IMR-90 (cell line): Measurements from ENCODE around the gene ADAMTS19. TPM values are rescaled to one million over a fixed set of nuclear protein-coding genes. Genes with fewer than 3 reads are reported as not detected.

Experiments used
- ATAC-seq: fragments of 200-7000 bp; cut with Tn5 transposase; 2 replicates; pipeline ENCODE4 v1.9.1; 2020; ENCODE audit warnings: low read depth, mild to moderate bottlenecking, moderate library complexity
- BruUV-seq: library from RNA; stranded (reverse); fragments of 400-500 nt; replicated peaks from 2 replicates; lab custom pipeline; 2021; lab: Mats Ljungman, UMichigan
- CTCF ChIA-PET: fragments of 300-600 bp; formaldehyde crosslinking; extraction: SDS; loops from one replicate; lab custom pipeline; 2021; ENCODE audit warnings: antibody characterized with exemption; lab: Yijun Ruan, JAX
- POLR2A ChIA-PET: fragments of 300-600 bp; sonication (Branson Sonifier 250); formaldehyde crosslinking; loops from one replicate; lab custom pipeline; 2022; ENCODE audit warnings: antibody characterized with exemption; ENCODE audit not compliant: unreplicated experiment; lab: Charles Lee
- DNase-seq: peaks from one replicate; pipeline ENCODE4 v3.0.0; 2013
- H2AFZ ChIP-seq: replicated peaks from 2 replicates; pipeline ENCODE3; 2013; ENCODE audit warnings: low read length, mild to moderate bottlenecking; ENCODE audit not compliant: poor library complexity
- H2AK5ac ChIP-seq: 2 replicates; pipeline ENCODE4 v1.6.1; 2013; ENCODE audit warnings: low read depth, low read length, inconsistent platforms
- H2AK9ac ChIP-seq: replicated peaks from 2 replicates; pipeline ENCODE3; 2013; ENCODE audit warnings: mild to moderate bottlenecking, low read depth, low read length, moderate library complexity; ENCODE audit not compliant: poor library complexity
- H2BK120ac ChIP-seq: 2 replicates; pipeline ENCODE4 v1.6.1; 2013; ENCODE audit warnings: low read depth, low read length, inconsistent platforms
- H2BK15ac ChIP-seq: 3 replicates; pipeline ENCODE4 v1.6.1; 2013; ENCODE audit warnings: low read depth, low read length, inconsistent platforms
- H2BK20ac ChIP-seq: 2 replicates; pipeline ENCODE4 v1.6.1; 2013; ENCODE audit warnings: low read depth, mild to moderate bottlenecking, inconsistent platforms, low read length, moderate library complexity
- H2BK5ac ChIP-seq: 2 replicates; pipeline ENCODE4 v1.6.1; 2013; ENCODE audit warnings: mild to moderate bottlenecking, low read depth, low read length, inconsistent platforms; ENCODE audit not compliant: poor library complexity, severe bottlenecking
- H3K14ac ChIP-seq: replicated peaks from 2 replicates; pipeline ENCODE4 v1.6.1; 2013; ENCODE audit warnings: low read depth, low read length, inconsistent platforms
- H3K18ac ChIP-seq: 2 replicates; pipeline ENCODE4 v1.6.1; 2013; ENCODE audit warnings: low read depth, low read length, control low read depth
- H3K23ac ChIP-seq: 2 replicates; pipeline ENCODE4 v1.6.1; 2013; ENCODE audit warnings: low read depth, low read length, inconsistent platforms
- H3K27ac ChIP-seq: 2 replicates; pipeline ENCODE4 v1.5.1; 2013; ENCODE audit warnings: mild to moderate bottlenecking, control low read depth, low read length; ENCODE audit not compliant: insufficient read depth
- H3K27me3 ChIP-seq: 2 replicates; pipeline ENCODE4 v1.6.1; 2013; ENCODE audit warnings: low read length; ENCODE audit not compliant: control insufficient read depth, insufficient read depth
- H3K36me3 ChIP-seq: 2 replicates; pipeline ENCODE4 v1.6.1; 2013; ENCODE audit warnings: low read length, mixed read lengths; ENCODE audit not compliant: control insufficient read depth, insufficient read depth
- H3K4ac ChIP-seq: 2 replicates; pipeline ENCODE4 v1.6.1; 2013; ENCODE audit warnings: low read depth, low read length, inconsistent platforms
- H3K4me1 ChIP-seq: 2 replicates; pipeline ENCODE4 v1.6.1; 2013; ENCODE audit warnings: low read length, mixed read lengths; ENCODE audit not compliant: control insufficient read depth, insufficient read depth
- H3K4me2 ChIP-seq: 2 replicates; pipeline ENCODE4 v1.6.1; 2013; ENCODE audit warnings: low read depth, mild to moderate bottlenecking, control low read depth, low read length, moderate library complexity
- H3K4me3 ChIP-seq: 2 replicates; pipeline ENCODE4 v1.5.1; 2013; ENCODE audit warnings: low read depth, mild to moderate bottlenecking, control low read depth, low read length, moderate library complexity; ENCODE audit not compliant: insufficient read depth
- H3K56ac ChIP-seq: 2 replicates; pipeline ENCODE4 v1.6.1; 2013; ENCODE audit warnings: low read length, inconsistent platforms; ENCODE audit not compliant: insufficient read depth; ENCODE audit errors: extremely low read depth
- H3K79me1 ChIP-seq, 2 experiments: 2 replicates each; pipeline ENCODE4 v1.6.1; 2013; ENCODE audit warnings: low read length in 2 of 2, inconsistent platforms in 1 of 2, low read depth in 1 of 2
- H3K9ac ChIP-seq: 2 replicates; pipeline ENCODE4 v1.6.1; 2013; ENCODE audit warnings: low read depth, low read length, control low read depth
- H3K9me1 ChIP-seq: 2 replicates; pipeline ENCODE4 v1.6.1; 2013; ENCODE audit warnings: low read length, inconsistent platforms; ENCODE audit not compliant: insufficient read depth
- H3K9me3 ChIP-seq: 2 replicates; pipeline ENCODE4 v1.6.1; 2013; ENCODE audit warnings: low read length; ENCODE audit not compliant: control insufficient read depth, insufficient read depth
- H4K20me1 ChIP-seq: 2 replicates; pipeline ENCODE4 v1.6.1; 2013; ENCODE audit warnings: low read length, inconsistent platforms; ENCODE audit not compliant: insufficient read depth
- H4K5ac ChIP-seq: 2 replicates; pipeline ENCODE4 v1.6.1; 2013; ENCODE audit warnings: mild to moderate bottlenecking, low read depth, low read length, control low read depth
- H4K8ac ChIP-seq, 2 experiments: 2 replicates each; pipeline ENCODE4 v1.6.1; 2013; ENCODE audit warnings: low read depth in 2 of 2, low read length in 2 of 2, control low read depth in 1 of 2, inconsistent platforms in 1 of 2
- H4K91ac ChIP-seq: 2 replicates; pipeline ENCODE4 v1.6.1; 2013; ENCODE audit warnings: low read depth, low read length, inconsistent platforms; ENCODE audit not compliant: insufficient read depth
- CHD1 ChIP-seq: IDR thresholded peaks from 2 replicates; pipeline ENCODE4 v1.6.1; 2012; ENCODE audit warnings: low read depth, low read length, improper control_type of control experiment
- POLR2A ChIP-seq: IDR thresholded peaks from 2 replicates; pipeline ENCODE4 v1.6.1; 2012; ENCODE audit warnings: mild to moderate bottlenecking, low read depth, low read length
- WGBS, 2 experiments: methylation state at CpG; one replicate each; pipeline versions ENCODE4 v1.1.5 to v1.1.7; 2013; ENCODE audit warnings: missing lambda C conversion rate in 2 of 2; ENCODE audit not compliant: insufficient read length in 1 of 2; ENCODE audit errors: extremely low coverage in 2 of 2; 5-methylcytosine and 5-hydroxymethylcytosine counted together
- dilution Hi-C: fragments of 300-500 bp; cut with HindIII; formaldehyde crosslinking; loops from one replicate; pipeline ENCODE4 v1.14.3; 2018; ENCODE audit warnings: low sequenced_read_pairs; ENCODE audit not compliant: unreplicated experiment
- in situ Hi-C: fragments of 300-500 bp; cut with MboI; formaldehyde crosslinking; loops from 3 replicates; pipeline ENCODE4 v1.14.3; 2019; ENCODE audit warnings: low sequenced_read_pairs, inconsistent platforms, mixed read lengths
- intact Hi-C: fragments of 100-400 bp; cut with micrococcal nuclease; formaldehyde crosslinking; loops from 2 replicates; pipeline ENCODE4 v1.10.0; 2022
- polyA plus RNA-seq, 3 experiments: library from polyadenylated mRNA; depleted of rRNA; stranded (reverse); fragments of >200 nt; gene quantifications; 2 replicates each; pipeline ENCODE4 v1.2.3, GENCODE V29; 2012; ENCODE audit warnings: low replicate concordance in 1 of 3
- total RNA-seq: library from RNA; depleted of rRNA; stranded (reverse); fragments of >200 nt; gene quantifications from 2 replicates; pipeline ENCODE4 v1.2.3, GENCODE V29; 2012

ADAMTS19 gene
- total and polyA plus RNA-seq, 2 of the 4 experiments (the other 2 are of a cell fraction), result under 0.01 to 0.17 TPM

DNA sequence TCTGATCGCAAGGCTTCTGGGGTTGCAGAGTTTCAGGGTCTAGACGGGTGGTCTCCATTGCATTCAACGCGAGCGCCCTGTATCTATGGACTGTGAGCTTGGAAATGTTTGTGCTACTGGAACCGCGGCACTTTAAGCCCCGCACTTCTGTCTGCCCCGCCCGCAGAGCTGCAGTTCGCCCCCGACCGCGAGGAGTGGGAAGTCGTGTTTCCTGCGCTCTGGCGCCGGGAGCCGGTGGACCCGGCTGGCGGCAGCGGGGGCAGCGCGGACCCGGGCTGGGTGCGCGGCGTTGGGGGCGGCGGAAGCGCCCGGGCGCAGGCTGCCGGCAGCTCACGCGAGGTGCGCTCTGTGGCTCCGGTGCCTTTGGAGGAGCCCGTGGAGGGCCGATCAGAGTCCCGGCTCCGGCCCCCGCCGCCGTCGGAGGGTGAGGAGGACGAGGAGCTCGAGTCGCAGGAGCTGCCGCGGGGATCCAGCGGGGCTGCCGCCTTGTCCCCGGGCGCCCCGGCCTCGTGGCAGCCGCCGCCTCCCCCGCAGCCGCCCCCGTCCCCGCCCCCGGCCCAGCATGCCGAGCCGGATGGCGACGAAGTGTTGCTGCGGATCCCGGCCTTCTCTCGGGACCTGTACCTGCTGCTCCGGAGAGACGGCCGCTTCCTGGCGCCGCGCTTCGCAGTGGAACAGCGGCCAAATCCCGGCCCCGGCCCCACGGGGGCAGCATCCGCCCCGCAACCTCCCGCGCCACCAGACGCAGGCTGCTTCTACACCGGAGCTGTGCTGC, 1.0 kb downstream of the ADAMTS19 start (continued):
- no peak for TF ChIP-seq CHD1

DNA sequence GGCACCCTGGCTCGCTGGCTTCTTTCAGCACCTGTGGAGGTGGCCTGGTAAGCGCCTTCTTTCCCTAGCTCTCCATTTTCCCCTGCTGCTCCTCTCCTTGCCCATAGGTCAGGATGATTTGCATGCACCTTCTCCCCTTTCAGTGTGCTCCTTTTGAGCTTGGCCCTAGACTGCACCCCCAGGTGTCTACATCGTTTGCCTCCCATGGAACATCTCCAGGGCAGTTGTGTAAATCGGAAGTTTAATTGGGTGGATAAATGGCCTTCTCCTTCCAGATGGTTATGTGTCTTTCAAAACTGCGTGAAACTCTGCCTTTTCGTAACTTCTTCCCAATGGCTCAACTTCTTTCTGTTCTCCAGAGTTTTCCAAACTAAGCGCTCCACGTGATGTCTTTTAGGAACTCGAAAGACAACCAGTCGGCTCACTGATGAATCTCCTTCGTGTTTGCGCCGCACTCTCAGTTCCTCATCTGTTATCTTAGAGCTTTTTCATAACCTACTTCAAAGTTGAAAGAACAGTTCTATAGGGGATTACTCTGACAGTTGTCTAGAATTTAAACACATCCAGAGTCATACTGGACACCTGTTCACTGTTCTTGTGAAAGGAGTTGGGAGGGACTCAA, 1.7 kb downstream of the ADAMTS19 start:
- Histone ChIP-seq H3K79me1 (no peaks in the 10 kb centered on the region), H2AK9ac (no peak overlapping the region), H2BK20ac (no peak overlapping the region), H2AFZ (no peak overlapping the region), H2BK5ac (no peak overlapping the region), H3K9ac (no peak overlapping the region), H4K8ac (no peak overlapping the region), H3K36me3 (no peaks in the 10 kb centered on the region), H3K4me3 (no peak overlapping the region; the same call in 1 of the 2 replicates), H3K9me3 (no peaks in the 10 kb centered on the region), H3K4me2 (peak overlapping the region; percentile 29), H3K9me1 (no peaks in the 10 kb centered on the region), H3K27ac (no peak overlapping the region), H4K91ac (no peak overlapping the region), H2BK120ac (no peak overlapping the region), H3K4me1 (no peaks in the 10 kb centered on the region), H2BK15ac (no peak overlapping the region), H4K20me1 (no peaks in the 10 kb centered on the region), H3K14ac (no peak overlapping the region), H3K23ac (no peak overlapping the region), H3K4ac (no peak overlapping the region), H3K27me3 (peaks cover 23% of the 10 kb centered on the region), H4K5ac (no peak overlapping the region), H2AK5ac (no peak overlapping the region), H3K18ac (no peak overlapping the region), H3K56ac (no peak overlapping the region)
- POLR2A ChIA-PET, result no interaction called here
- TF ChIP-seq POLR2A, result no peak
- no TSS peak for BruUV-seq
- in situ Hi-C loops, result no loop called here
- WGBS, 2 experiments, result no CpG with 5 or more reads among the region's 13 CpGs
- dilution Hi-C loops, result no loop called here
- no peak for DNase-seq
- intact Hi-C loops, result loop anchor here (2.0 to 10.0 kb wide), 3 partner anchors 63 to 357 kb away; no protein-coding TSS in a partner anchor
- ATAC-seq, result no peak
- CTCF ChIA-PET, result interaction anchor here (1.5 kb wide), 1 partner anchor 306 kb away, joined by 3 read pairs; no protein-coding TSS in a partner anchor
